HK-2 (cell line): Measurements from ENCODE around the gene CCSER2.
"Not testable (repeated sequence)": the region's sequence is repeated elsewhere in the genome, so short reads cannot be mapped to it uniquely, and the experiment has no call there.

ENCODE experiments used
- DNase-seq: peaks from one replicate; pipeline ENCODE4 v3.0.0-alpha.2; 2018; ENCODE audit not compliant: unreplicated experiment

CCSER2 gene

GRCh38 chr10:84395581-84395980, 67.2 kb downstream of the CCSER2 start:
- DNase-seq = no peak

- no peak for DNase-seq
Measured at GRCh38 chr10:84397735-84398144, 69.4 kb downstream of the CCSER2 start.

DNA sequence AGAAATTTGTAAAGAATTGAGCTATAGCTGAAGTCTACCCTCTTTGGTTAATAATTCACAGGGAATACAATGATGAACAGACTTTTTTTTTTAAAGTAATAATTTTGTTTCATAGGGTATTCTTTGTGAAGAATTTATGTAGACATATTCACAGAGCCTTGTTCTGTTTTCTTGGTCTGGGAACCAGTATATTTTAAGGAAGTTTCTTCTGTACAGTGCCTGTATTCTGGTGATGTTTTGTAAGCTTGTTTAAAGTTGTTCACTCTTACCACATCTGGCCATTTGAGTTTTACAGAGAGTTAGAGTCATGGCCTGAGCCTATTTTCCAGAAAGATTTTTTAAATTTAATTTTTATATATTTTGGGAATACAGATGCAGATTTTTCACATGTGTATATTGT, 70.3 kb downstream of the CCSER2 start:
- DNase-seq = no peak

DNA sequence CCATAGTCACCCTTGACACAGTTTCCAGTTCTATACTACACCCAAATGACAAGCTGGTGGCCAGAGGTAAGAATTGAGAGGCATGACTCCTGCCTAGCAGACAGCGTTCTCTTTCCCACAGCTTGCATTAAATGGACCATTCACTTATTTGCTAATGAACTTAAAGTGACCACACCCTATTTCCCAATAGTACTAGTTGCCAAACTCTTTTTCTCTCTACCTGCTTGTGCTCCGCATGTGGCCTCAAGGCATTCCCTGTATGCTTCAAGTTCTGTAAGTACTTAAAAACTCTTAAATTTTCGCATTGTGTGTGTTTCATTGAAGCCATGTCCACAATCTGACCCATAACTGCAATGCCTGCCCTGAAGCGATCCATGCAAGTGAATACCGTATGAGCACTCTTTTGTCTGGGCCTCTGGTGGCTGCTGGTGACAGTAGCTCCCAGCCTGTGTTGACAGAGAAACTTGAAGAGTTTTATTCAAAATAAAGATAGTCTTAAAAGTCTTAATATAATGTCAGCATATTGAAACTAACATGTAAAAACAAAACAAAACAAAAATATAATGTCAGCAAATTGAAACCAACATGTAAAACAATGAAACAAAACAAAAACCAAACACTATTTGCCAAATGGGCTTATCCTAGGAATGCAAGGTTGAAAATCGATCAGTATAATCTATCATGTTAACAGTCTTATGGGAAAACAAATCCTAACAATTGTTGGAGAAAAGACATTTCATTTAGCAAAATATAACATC, 73.6 kb downstream of the CCSER2 start:
- no peak for DNase-seq

GRCh38 chr10:84404783-84405182, 76.4 kb downstream of the CCSER2 start:
- no peak for DNase-seq

DNA sequence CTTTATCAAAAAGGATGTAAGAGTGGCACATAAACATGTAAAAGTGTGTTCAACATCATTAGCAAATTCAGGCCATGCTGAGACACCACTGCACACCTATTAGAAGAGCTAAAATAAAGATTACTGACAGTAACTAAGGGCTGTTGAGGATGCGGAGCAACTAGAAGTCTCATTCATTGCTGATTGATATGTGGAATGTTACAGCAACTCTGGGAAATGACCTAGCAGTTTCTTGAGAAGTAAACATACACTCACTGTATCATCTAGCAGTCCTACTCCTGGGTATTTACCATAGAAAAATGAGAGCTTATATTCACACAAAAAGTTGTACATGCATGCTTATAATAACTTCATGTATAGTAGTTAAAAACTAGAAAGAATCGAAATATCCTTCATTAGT, 77.3 kb downstream of the CCSER2 start:
- no peak for DNase-seq

- no peak for DNase-seq
Measured at GRCh38 chr10:84406561-84406960, 78.2 kb downstream of the CCSER2 start.

DNA sequence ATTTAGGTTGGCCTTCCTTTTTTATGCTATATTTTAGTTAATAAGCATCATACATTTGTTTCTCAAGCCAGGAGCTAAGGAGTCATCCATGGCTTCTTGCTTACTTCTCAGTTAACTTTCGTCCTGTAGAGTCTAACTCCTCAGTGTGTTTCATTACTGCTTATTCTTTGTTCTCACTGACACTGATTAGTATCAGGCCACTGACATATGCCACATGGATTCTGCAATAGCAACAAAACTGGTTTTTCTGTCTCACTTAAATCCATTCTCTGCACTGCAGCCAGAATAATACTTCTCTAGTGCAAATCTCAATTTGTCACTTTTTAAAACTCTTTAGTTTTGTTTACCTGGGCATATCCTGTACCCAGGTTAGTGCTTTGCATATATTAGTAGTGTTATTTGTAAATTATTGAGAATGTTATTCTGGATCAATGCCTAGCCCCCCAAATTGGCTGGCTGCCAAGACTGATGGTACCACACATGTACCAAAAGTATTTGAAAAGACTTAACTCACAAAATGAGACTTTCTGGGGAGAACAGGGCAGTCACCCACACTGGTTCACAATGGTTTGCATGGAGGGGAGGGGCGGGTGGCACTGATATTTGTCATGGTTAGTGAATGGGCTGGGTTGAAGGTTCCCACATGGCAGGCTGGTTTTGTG, 79.1 kb downstream of the CCSER2 start:
- DNase-seq = no peak

DNA sequence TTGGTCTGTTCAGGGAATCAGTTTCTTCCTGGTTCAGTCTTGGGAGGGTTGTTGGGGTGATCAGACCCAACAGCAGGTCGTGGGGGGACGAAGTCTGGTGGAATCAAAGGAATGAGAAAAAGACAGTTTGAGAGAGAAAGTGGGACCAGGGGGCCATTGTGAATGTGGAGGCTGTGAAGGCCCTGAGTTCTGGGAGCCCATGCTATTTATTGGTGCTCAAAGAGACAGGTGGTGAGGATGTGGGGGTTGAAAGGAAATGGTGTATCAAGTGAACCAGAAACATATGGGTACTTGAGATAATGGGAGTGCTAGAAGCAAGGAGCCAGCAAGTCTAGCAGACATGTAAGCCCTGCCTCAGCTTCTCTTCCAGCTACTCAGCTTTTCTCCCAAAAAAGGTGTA, 84.1 kb downstream of the CCSER2 start:
- DNase-seq = no peak

GRCh38 chr10:84414110-84414509, 85.7 kb downstream of the CCSER2 start:
- not testable (repeated sequence) for DNase-seq

- DNase-seq = no peak
Measured at GRCh38 chr10:84415539-84416244, 87.3 kb downstream of the CCSER2 start.

GRCh38 chr10:84416245-84416555, 87.8 kb downstream of the CCSER2 start:
- no peak for DNase-seq

GRCh38 chr10:84423719-84424118, 95.3 kb downstream of the CCSER2 start:
- DNase-seq = no peak

DNA sequence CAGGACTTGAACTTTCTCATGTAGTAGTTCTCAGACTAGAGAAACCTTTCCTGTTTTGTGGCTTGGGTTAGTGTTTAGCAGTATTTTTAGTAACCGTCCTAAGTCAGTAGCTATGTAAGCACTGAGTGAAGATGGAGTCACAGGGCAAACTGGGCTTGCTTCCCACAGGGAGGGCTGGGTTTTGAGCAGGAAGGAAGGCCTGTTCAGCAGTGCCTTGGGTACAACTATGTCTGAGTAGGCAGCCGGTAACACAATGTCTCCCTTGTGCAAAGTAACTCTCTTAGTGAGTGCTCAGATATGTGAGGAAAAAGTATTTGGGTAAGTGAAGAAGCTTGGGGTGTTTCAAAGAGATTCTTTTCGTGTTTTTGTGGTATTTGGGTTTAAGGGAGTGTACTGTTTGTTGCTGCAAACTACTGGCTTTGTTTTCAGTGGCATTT, 96.4 kb downstream of the CCSER2 start:
- peak; percentile 67 for DNase-seq

- DNase-seq = no peak
Measured at GRCh38 chr10:84427903-84428650, 99.7 kb downstream of the CCSER2 start.

DNA sequence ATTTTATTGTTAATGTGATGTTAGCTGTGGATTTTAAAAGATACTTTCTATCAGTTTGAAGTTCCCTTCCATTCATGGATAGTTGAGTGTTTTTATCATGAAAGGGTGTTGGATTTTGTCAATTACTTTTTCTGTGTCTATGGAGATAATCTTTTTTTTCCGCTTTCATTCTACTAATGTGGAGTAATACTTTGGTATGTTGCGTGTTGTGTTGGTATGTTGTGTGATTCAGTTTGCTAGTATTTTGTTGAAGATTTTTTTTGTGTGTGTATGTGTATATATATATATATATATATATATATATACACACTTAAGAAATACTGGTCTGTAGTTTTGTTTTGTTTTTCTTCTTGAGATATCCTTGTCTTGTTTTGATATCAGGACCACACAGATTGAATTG, 100.3 kb downstream of the CCSER2 start:
- no peak for DNase-seq

DNA sequence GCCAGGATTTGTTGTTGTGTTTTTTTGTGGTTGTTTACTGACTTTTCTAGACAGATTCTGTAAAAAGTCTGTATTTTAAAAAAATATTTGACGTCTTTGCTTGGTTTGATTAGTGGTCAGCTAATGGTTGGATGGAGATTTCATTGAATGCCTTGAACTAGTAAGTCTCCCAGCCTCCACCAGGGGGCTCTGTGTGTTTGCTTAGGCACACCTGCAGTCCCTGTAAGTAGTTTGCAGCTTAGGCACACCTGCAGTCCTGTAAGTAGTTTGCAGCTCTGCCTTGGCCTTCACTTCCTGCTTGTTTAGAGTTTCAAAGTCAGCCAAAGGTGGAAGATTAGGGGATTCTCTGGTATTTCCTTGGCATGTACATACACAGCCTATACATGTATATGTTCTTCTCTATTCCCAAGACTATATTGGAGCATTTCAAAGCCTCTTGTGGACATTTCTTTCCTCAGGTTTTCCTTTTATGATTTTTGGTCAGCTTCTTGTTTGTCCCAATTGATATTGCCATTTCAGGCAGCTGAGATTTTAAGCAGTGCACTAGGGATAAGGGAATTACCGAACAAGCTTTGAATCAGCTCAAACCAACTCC, 101.6 kb downstream of the CCSER2 start:
- peak; percentile 43 for DNase-seq

DNA sequence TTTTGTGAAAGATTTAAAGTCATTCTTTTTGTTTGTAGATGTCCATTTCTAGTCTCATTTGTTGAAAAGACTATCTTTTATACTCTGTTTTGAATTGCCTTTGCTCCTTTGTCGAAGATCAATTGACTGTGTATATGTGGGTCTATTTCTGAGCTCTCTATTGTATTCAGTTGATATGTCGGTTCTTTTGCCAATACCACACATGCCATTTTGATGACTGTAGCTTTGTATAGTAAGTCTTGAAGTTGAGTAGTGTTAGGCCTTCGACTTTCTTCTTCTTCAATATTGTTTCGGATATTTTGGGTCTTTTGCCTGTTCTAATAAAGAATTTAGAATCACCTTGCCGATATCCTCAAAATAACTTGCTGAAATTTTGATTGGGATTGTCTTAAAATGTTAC, 104.5 kb downstream of the CCSER2 start:
- no peak for DNase-seq

- no peak for DNase-seq
Measured at GRCh38 chr10:84440781-84441180, 112.4 kb downstream of the CCSER2 start.

DNA sequence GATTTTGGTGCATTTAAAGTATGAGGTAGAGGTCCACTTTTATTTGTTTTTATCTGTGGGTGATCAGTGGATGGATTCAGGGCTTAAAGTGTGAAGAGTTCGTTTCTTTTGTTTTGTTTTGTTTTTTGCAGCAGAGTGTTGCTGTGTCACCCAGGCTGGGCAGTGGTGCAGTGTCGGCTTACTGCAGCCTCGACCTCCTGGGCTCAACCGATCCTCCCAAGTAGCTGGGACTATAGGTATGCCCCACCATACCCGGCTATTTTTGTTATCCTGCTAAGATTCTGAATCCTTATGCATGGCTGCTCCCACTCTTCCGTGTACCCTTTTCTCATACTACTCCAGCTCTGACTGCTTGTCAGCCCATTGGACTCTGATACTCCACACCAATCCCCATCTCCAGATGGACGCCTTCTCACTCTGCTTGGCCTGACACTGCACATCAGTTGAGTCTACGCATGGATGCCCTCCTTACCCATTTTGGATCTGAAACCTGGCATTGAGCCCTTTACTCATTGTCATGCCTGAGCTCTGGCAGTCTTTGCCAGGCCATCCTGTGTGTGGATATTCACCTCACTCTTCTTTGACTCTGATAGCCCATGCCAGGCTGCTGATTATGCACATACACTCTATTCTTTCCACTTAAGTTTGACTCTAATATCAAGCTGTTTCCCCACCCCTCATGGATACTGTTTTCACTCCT, 119.5 kb downstream of the CCSER2 start:
- no peak for DNase-seq

GRCh38 chr10:84449351-84449750, 121.0 kb downstream of the CCSER2 start:
- not testable (repeated sequence) for DNase-seq
